Measurements from ENCODE around the gene BLVRA. TPM values are rescaled to one million over a fixed set of nuclear protein-coding genes. Genes with fewer than 3 reads are reported as not detected.
"Not testable (repeated sequence)": the region's sequence is repeated elsewhere in the genome, so short reads cannot be mapped to it uniquely, and the experiment has no call there.

BLVRA gene
- total RNA-seq, 6 experiments from 2014 or later, result 3.1 to 14.7 (median 5.6) TPM

DNA sequence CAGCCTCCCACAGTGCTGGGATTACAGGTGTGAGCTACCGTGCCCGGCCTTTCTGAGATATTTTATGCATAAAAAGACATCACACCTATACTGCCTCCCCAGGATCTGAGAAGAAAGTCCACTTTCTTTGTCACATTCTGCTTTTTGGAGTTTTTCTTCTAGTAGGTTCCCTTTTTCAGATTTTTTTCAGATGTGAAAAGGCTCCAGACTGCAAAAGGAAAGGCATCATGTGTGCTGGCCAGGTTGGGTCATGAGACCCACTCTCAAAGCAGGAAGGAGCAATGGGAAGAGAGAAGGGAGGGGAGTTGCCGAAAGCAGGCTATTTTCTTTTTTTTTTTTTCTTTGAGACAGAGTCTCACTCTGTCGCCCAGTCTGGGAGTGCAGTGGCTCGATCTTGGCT lies 10.8 kb downstream of the BLVRA start:
- TF ChIP-seq, protein P1, sequence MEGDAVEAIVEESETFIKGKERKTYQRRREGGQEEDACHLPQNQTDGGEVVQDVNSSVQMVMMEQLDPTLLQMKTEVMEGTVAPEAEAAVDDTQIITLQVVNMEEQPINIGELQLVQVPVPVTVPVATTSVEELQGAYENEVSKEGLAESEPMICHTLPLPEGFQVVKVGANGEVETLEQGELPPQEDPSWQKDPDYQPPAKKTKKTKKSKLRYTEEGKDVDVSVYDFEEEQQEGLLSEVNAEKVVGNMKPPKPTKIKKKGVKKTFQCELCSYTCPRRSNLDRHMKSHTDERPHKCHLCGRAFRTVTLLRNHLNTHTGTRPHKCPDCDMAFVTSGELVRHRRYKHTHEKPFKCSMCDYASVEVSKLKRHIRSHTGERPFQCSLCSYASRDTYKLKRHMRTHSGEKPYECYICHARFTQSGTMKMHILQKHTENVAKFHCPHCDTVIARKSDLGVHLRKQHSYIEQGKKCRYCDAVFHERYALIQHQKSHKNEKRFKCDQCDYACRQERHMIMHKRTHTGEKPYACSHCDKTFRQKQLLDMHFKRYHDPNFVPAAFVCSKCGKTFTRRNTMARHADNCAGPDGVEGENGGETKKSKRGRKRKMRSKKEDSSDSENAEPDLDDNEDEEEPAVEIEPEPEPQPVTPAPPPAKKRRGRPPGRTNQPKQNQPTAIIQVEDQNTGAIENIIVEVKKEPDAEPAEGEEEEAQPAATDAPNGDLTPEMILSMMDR (IDR thresholded peaks at IDR 0.05), result no peak
- no peak for TF ChIP-seq POLR2A (IDR thresholded peaks at IDR 0.05)
- no peak for ATAC-seq
- Histone ChIP-seq H3K27me3 (no peaks in the 10 kb centered on the region), H3K27ac (no peak overlapping the region), H3K36me3 (no peaks in the 10 kb centered on the region), H3K4me1 (peaks cover 0 to 12% (median 0%) of the 10 kb centered on the region in 4 donors), H3K9me3 (no peaks in the 10 kb centered on the region), H3K4me3 (no peak overlapping the region)
- no peak for DNase-seq
- 75% methylated on average over 5 of the region's 5 CpGs for WGBS (ENCODE audit: insufficient coverage, low coverage, low lambda C conversion rate, missing lambda C conversion rate)
- intact Hi-C loops (cut with DNase I), result no loop called here

- no peaks in the 10 kb centered on the region for H3K9me3 ChIP-seq
Measured at GRCh38 chr7:43769791-43770465, 11.4 kb downstream of the BLVRA start.

DNA sequence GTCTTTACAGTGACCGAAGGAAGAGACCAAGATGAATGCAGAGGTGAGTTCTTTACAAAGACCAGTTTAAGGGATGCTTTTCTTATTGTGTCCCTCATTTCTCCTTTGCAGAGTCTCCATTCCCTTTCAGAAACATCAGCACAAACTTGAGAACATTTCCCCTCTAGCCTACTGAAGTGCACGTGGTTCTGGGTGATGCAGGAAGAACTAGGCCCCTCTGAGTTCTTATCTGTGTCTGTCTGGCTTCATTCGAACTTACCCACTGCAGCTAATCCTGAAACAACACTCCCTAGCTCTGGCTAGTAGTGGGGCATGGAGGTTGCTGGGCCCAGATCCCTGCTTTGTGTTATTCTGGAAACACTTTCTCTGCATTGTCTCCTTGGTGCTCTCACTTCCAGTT lies 12.6 kb downstream of the BLVRA start:
- ATAC-seq (no peak), DNase-seq (no peak)
- no peak overlapping the region for H3K4me3 ChIP-seq
- H3K27me3 ChIP-seq, result no peaks in the 10 kb centered on the region
- H3K9me3 ChIP-seq, result no peaks in the 10 kb centered on the region
- H3K36me3 ChIP-seq, result no peaks in the 10 kb centered on the region
- H3K27ac ChIP-seq, result no peak overlapping the region
- TF ChIP-seq POLR2A (IDR thresholded peaks at IDR 0.05), result no peak
- TF ChIP-seq, protein P1 (IDR thresholded peaks at IDR 0.05), result no peak
- intact Hi-C loops (cut with DNase I), result no loop called here
- 46% methylated on average over 3 of the region's 3 CpGs for WGBS (ENCODE audit: insufficient coverage, low coverage, low lambda C conversion rate, missing lambda C conversion rate)
- no peaks in the 10 kb centered on the region for H3K4me1 ChIP-seq

More at GRCh38 chr7:43769791-43770465, 11.4 kb downstream of the BLVRA start:
- DNase-seq (no peak), ATAC-seq (no peak)
- no peak for TF ChIP-seq POLR2A (IDR thresholded peaks at IDR 0.05)
- TF ChIP-seq, protein P1 (IDR thresholded peaks at IDR 0.05), result no peak
- Histone ChIP-seq H3K36me3 (no peaks in the 10 kb centered on the region), H3K4me3 (no peak overlapping the region), H3K27ac (no peak overlapping the region), H3K27me3 (no peaks in the 10 kb centered on the region), H3K4me1 (peaks cover 0 to 5% (median 0%) of the 10 kb centered on the region in 4 donors)
- intact Hi-C loops (cut with DNase I), result no loop called here
- 64% methylated on average over 4 of the region's 10 CpGs for WGBS (ENCODE audit: insufficient coverage, low coverage, low lambda C conversion rate, missing lambda C conversion rate)

GRCh38 chr7:43771573-43771972 lies 13.1 kb downstream of the BLVRA start:
- TF ChIP-seq POLR2A (IDR thresholded peaks at IDR 0.05), result no peak
- TF ChIP-seq, protein P1 (IDR thresholded peaks at IDR 0.05), result no peak
- Histone ChIP-seq H3K27ac (no peak overlapping the region), H3K36me3 (no peaks in the 10 kb centered on the region), H3K9me3 (no peaks in the 10 kb centered on the region), H3K4me3 (no peak overlapping the region), H3K4me1 (no peaks in the 10 kb centered on the region), H3K27me3 (no peaks in the 10 kb centered on the region)
- intact Hi-C loops (cut with DNase I), result no loop called here
- 61% methylated on average over 2 of the region's 3 CpGs for WGBS (ENCODE audit: insufficient coverage, low coverage, low lambda C conversion rate, missing lambda C conversion rate)
- DNase-seq (no peak), ATAC-seq (no peak)

DNA sequence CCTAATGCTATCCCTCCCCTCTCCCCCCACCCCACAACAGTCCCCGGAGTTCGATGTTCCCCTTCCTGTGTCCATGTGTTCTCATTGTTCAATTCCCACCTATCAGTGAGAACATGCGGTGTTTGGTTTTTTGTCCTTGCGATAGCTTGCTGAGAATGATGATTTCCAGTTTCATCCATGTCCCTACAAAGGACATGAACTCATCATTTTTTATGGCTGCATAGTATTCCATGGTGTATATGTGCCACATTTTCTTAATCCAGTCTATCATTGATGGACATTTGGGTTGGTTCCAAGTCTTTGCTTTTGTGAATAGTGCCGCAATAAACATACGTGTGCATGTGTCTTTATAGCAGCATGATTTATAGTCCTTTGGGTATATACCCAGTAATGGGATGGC lies 14.8 kb downstream of the BLVRA start:
- H3K4me1 ChIP-seq; ATAC-seq; H3K4me3 ChIP-seq; intact Hi-C loops (cut with DNase I); DNase-seq; H3K9me3 ChIP-seq; H3K27me3 ChIP-seq; H3K36me3 ChIP-seq; H3K27ac ChIP-seq: not testable (repeated sequence)
- 94% methylated on average over 6 of the region's 6 CpGs for WGBS (ENCODE audit: insufficient coverage, low coverage, low lambda C conversion rate, missing lambda C conversion rate)

- ATAC-seq; DNase-seq; H3K4me1 ChIP-seq; H3K36me3 ChIP-seq; H3K27ac ChIP-seq; intact Hi-C loops (cut with DNase I); H3K4me3 ChIP-seq; H3K27me3 ChIP-seq; H3K9me3 ChIP-seq: not testable (repeated sequence)
- 100% methylated on average over 1 of the region's 2 CpGs for WGBS (ENCODE audit: insufficient coverage, low coverage, low lambda C conversion rate, missing lambda C conversion rate)
Measured at GRCh38 chr7:43775255-43775654, 16.8 kb downstream of the BLVRA start.

DNA sequence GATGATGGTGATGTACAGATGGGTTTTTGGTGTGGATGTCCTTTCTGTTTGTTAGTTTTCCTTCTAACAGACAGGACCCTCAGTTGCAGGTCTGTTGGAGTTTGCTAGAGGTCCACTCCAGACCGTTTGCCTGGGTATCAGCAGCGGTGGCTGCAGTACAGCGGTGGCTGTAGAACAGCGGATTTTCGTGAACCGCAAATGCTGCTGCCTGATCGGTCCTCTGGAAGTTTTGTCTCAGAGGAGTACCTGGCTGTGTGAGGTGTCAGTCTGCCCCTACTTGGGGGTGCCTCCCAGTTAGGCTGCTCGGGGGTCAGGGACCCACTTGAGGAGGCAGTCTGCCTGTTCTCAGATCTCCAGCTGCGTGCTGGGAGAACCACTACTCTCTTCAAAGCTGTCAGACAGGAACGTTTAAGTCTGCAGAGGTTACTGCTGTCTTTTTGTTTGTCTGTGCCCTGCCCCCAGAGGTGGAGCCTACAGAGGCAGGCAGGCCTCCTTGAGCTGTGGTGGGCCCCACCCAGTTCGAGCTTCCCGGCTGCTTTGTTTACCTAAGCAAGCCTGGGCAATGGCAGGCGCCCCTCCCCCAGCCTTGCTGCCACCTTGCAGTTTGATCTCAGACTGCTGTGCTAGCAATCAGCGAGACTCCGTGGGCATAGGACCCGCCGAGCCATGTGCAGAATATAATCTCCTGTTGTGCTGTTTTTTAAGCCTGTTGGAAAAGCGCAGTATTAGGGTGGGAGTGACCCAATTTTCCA lies 20.0 kb downstream of the BLVRA start:
- H3K4me3 ChIP-seq; H3K36me3 ChIP-seq; H3K9me3 ChIP-seq; ATAC-seq; H3K4me1 ChIP-seq; intact Hi-C loops (cut with DNase I); H3K27ac ChIP-seq; DNase-seq; H3K27me3 ChIP-seq: not testable (repeated sequence)
- WGBS (ENCODE audit: insufficient coverage, low coverage, low lambda C conversion rate, missing lambda C conversion rate), result 80% methylated on average over 5 of the region's 18 CpGs
